Endothelial cell of umbilical vein (primary cell): ENCODE data around the gene PRKAG2. TPM values are rescaled to one million over a fixed set of nuclear protein-coding genes. Genes with fewer than 3 reads are reported as not detected.

Experiments used
- BruUV-seq: library from RNA; stranded (reverse); fragments of 400-500 nt; replicated peaks from 2 replicates; lab custom pipeline; 2021; lab: Mats Ljungman, UMichigan
- CTCF ChIA-PET: fragments of 300-600, 350-600 bp; sonication (Branson Sonifier 250); formaldehyde crosslinking; loops from one replicate; lab custom pipeline; 2021; ENCODE audit warnings: antibody characterized with exemption, inconsistent platforms; lab: Charles Lee
- POLR2A ChIA-PET: fragments of 300-600, 350-600 bp; sonication (Branson Sonifier 250); formaldehyde crosslinking; loops from one replicate; lab custom pipeline; 2021; ENCODE audit warnings: antibody characterized with exemption, inconsistent platforms; lab: Charles Lee
- DNase-seq: peaks from one replicate; pipeline ENCODE4 v3.0.0-alpha.2; 2011; ENCODE audit warnings: low read depth, low spot score
- FAIRE-seq: peaks from 2 replicates; lab custom pipeline; 2011; peaks lifted over from hg19 to GRCh38; lab: Jason Lieb, UNC
- H2AFZ ChIP-seq: 2 replicates; pipeline ENCODE4 v1.6.0; 2012; ENCODE audit warnings: low read depth, low read length, control low read depth, inconsistent platforms
- H3K27ac ChIP-seq: 2 replicates; pipeline ENCODE4 v1.5.1; 2011; ENCODE audit warnings: low read depth, mild to moderate bottlenecking, control low read depth, low read length, moderate library complexity; ENCODE audit not compliant: insufficient read depth
- H3K27me3 ChIP-seq, 2 experiments: 2 replicates each; pipeline versions ENCODE4 v1.6.0 to v1.6.1; 2011; ENCODE audit warnings: low read length in 2 of 2, mixed read lengths in 1 of 2; ENCODE audit not compliant: control insufficient read depth in 2 of 2, insufficient read depth in 2 of 2
- H3K36me3 ChIP-seq, 2 experiments: 2 replicates in 1 of 2; 3 replicates in 1 of 2; pipeline ENCODE4 v1.5.1; 2011; ENCODE audit warnings: low read length in 2 of 2, mild to moderate bottlenecking in 1 of 2, moderate library complexity in 1 of 2; ENCODE audit not compliant: control insufficient read depth in 2 of 2, insufficient read depth in 2 of 2; ENCODE audit errors: extremely low read depth in 1 of 2
- H3K4me1 ChIP-seq: 3 replicates; pipeline ENCODE4 v1.5.1; 2011; ENCODE audit warnings: mild to moderate bottlenecking, low read length; ENCODE audit not compliant: control insufficient read depth, insufficient read depth; ENCODE audit errors: extremely low read depth
- H3K4me2 ChIP-seq: 2 replicates; pipeline ENCODE4 v1.6.1; 2011; ENCODE audit warnings: low read length, control low read depth, mixed read lengths; ENCODE audit not compliant: insufficient read depth
- H3K4me3 ChIP-seq, 3 experiments: fragments of 200-600 bp in 1 of 3; sonication (generic), shearing (Covaris generic) in 1 of 3; replicated peaks in 1 of 3; 2 replicates each; pipeline ENCODE4 v1.5.1; 2011 to 2016; ENCODE audit warnings: control low read depth in 3 of 3, low read length in 3 of 3, mild to moderate bottlenecking in 2 of 3, inconsistent platforms in 1 of 3, low read depth in 1 of 3, moderate library complexity in 1 of 3; ENCODE audit not compliant: insufficient read depth in 1 of 3
- H3K79me2 ChIP-seq: 2 replicates; pipeline ENCODE4 v1.6.0; 2012; ENCODE audit warnings: low read length, inconsistent platforms; ENCODE audit not compliant: control insufficient read depth, insufficient read depth
- H3K9ac ChIP-seq: replicated peaks from 2 replicates; pipeline ENCODE3; 2011; ENCODE audit warnings: low read length, control low read depth; ENCODE audit not compliant: insufficient read depth; ENCODE audit errors: extremely low read depth
- H3K9me1 ChIP-seq: replicated peaks from 3 replicates; pipeline ENCODE4 v1.6.0; 2011; ENCODE audit warnings: mild to moderate bottlenecking, low read length; ENCODE audit not compliant: control insufficient read depth, insufficient read depth; ENCODE audit errors: extremely low read depth
- H3K9me3 ChIP-seq: replicated peaks from 2 replicates; pipeline ENCODE4 v1.5.1; 2012; ENCODE audit warnings: low read length, inconsistent platforms; ENCODE audit not compliant: control insufficient read depth, insufficient read depth
- H4K20me1 ChIP-seq: replicated peaks from 2 replicates; pipeline ENCODE3; 2011; ENCODE audit warnings: mild to moderate bottlenecking, low read length; ENCODE audit not compliant: control insufficient read depth, insufficient read depth; ENCODE audit errors: extremely low read depth
- EZH2 ChIP-seq: IDR thresholded peaks from 2 replicates; pipeline ENCODE4 v1.6.1; 2012; ENCODE audit warnings: borderline replicate concordance, low read depth, mild to moderate bottlenecking, moderate library complexity, low read length, inconsistent platforms; ENCODE audit not compliant: severe bottlenecking
- FOS ChIP-seq: IDR thresholded peaks from 2 replicates; pipeline ENCODE4 v1.6.1; 2011; ENCODE audit warnings: mild to moderate bottlenecking, low read length, moderate library complexity, borderline replicate concordance; ENCODE audit not compliant: insufficient read depth
- GATA2 ChIP-seq: IDR thresholded peaks from 2 replicates; pipeline ENCODE4 v1.7.0; 2011; ENCODE audit warnings: low read depth, mild to moderate bottlenecking, moderate library complexity, mixed read lengths, low read length; ENCODE audit not compliant: insufficient read length, insufficient read depth
- JUN ChIP-seq: IDR thresholded peaks from 2 replicates; pipeline ENCODE4 v1.6.1; 2011; ENCODE audit warnings: borderline replicate concordance, low read depth; ENCODE audit not compliant: insufficient read length, insufficient read depth
- MYC ChIP-seq: IDR thresholded peaks from one replicate; pipeline ENCODE4 v1.6.1; 2011; ENCODE audit warnings: mild to moderate bottlenecking, low read depth, low read length
- POLR2A ChIP-seq: IDR thresholded peaks from 2 replicates; pipeline ENCODE4 v1.6.1; 2012; ENCODE audit warnings: low read depth, mild to moderate bottlenecking, control low read depth, low read length
- POLR2AphosphoS5 ChIP-seq: IDR thresholded peaks from 2 replicates; pipeline ENCODE4 v1.6.1; 2012; ENCODE audit warnings: low read depth, mild to moderate bottlenecking, control low read depth, low read length, moderate library complexity; ENCODE audit not compliant: insufficient read depth
- dilution Hi-C: fragments of 300-500 bp; cut with MboI; formaldehyde crosslinking; loops from one replicate; pipeline ENCODE4 v1.15.0; 2019; ENCODE audit warnings: low sequenced_read_pairs; ENCODE audit not compliant: extremely low pct_ligation_motif_present
- intact Hi-C: fragments of 100-400 bp; cut with micrococcal nuclease; formaldehyde crosslinking; loops from one replicate; pipeline ENCODE4 v1.10.0; 2022
- polyA plus RNA-seq, 4 experiments: library from polyadenylated mRNA; depleted of rRNA in 3 of 4; stranded (reverse) in 3 of 4; unstranded in 1 of 4; fragments of >200 nt; gene quantifications; 2 replicates each; pipeline versions ENCODE4 v1.2.1 to v1.2.3, GENCODE V29; 2011 to 2012; ENCODE audit warnings: missing spikeins in 1 of 4
- total RNA-seq: library from RNA; stranded (reverse); gene quantifications from 2 replicates; pipeline ENCODE4 v1.2.3, GENCODE V29; 2021
- TF ChIP-seq, protein P1 (sequence below), 2 donors: IDR thresholded peaks; 1 replicate in 1 of 2; 2 replicates in 1 of 2; pipeline ENCODE4 v1.5.1; 2011; ENCODE audit warnings: low read length in 2 of 2, mild to moderate bottlenecking in 2 of 2, moderate library complexity in 2 of 2, control low read depth in 1 of 2, inconsistent platforms in 1 of 2, low read depth in 1 of 2; ENCODE audit not compliant: insufficient read depth in 1 of 2; ENCODE audit errors: extremely low read depth in 1 of 2
- TF ChIP-seq, protein P2 (sequence below): IDR thresholded peaks from 2 replicates; pipeline ENCODE4 v1.6.1; 2011; ENCODE audit not compliant: insufficient read depth, insufficient read length

PRKAG2 gene
- total and polyA plus RNA-seq, 2 donors (not counting 3 experiments of a cell fraction or from before 2014, with no cell fraction given): 19.3 to 51.5 TPM

DNA sequence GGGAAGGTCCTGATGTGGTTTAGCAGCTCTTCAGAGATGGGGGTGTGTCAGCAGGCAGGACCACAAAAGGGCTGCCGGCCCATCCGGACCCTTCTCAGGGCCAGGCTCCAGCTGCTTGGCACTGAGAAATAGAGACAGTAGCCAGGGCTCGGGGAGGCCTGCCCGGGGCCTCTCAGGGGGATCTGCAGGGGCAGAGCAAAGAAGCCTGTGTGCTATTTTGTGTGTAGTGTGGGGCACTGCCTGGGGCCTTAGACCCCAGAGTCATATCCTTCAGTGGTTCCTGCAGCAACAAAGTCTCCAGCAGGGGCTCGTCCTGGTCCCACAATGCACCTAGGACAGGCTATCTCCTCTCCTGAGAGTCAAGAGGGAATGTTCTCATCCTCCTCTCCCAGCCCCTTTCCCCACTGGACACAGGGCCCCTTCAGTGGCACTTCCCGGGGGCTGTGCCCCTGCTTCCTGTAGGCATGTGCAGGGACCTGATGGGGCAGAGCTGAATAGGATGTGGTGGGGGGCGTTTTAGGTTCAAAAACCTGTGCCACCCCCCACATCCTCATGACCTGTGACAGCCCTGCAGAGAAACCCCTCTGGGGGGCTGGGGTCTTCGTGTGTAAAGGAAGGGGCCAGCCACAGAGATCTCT is 197.7 kb downstream of the PRKAG2 start:
- H3K36me3 ChIP-seq: no peaks in the 10 kb centered on the region
- dilution Hi-C loops: no loop called here
- no peaks in the 10 kb centered on the region for H3K9me3 ChIP-seq
- H3K4me2 ChIP-seq: no peak overlapping the region
- H3K79me2 ChIP-seq: no peaks in the 10 kb centered on the region
- no peak overlapping the region for H3K4me3 ChIP-seq
- no peaks in the 10 kb centered on the region for H3K27me3 ChIP-seq
- no peak for FAIRE-seq
- no peaks in the 10 kb centered on the region for H4K20me1 ChIP-seq
- intact Hi-C loops: no loop called here
- no TSS peak for BruUV-seq
- no peak overlapping the region for H3K27ac ChIP-seq
- TF ChIP-seq POLR2AphosphoS5: no peak
- TF ChIP-seq FOS: no peak
- no peak for TF ChIP-seq JUN
- TF ChIP-seq EZH2: no peak
- TF ChIP-seq POLR2A: no peak
- TF ChIP-seq, protein P1, sequence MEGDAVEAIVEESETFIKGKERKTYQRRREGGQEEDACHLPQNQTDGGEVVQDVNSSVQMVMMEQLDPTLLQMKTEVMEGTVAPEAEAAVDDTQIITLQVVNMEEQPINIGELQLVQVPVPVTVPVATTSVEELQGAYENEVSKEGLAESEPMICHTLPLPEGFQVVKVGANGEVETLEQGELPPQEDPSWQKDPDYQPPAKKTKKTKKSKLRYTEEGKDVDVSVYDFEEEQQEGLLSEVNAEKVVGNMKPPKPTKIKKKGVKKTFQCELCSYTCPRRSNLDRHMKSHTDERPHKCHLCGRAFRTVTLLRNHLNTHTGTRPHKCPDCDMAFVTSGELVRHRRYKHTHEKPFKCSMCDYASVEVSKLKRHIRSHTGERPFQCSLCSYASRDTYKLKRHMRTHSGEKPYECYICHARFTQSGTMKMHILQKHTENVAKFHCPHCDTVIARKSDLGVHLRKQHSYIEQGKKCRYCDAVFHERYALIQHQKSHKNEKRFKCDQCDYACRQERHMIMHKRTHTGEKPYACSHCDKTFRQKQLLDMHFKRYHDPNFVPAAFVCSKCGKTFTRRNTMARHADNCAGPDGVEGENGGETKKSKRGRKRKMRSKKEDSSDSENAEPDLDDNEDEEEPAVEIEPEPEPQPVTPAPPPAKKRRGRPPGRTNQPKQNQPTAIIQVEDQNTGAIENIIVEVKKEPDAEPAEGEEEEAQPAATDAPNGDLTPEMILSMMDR (IDR thresholded peaks at IDR 0.05; ENCODE audit: extremely low read depth in 1 of 2, insufficient read depth in 1 of 2, low read depth in 1 of 2, low read length in 2 of 2): no peak
- TF ChIP-seq MYC: no peak
- TF ChIP-seq, protein P2, sequence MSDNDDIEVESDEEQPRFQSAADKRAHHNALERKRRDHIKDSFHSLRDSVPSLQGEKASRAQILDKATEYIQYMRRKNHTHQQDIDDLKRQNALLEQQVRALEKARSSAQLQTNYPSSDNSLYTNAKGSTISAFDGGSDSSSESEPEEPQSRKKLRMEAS: no peak
- no peak for TF ChIP-seq GATA2
- H3K9ac ChIP-seq: no peak overlapping the region
- H3K9me1 ChIP-seq: no peaks in the 10 kb centered on the region
- H3K4me1 ChIP-seq: no peaks in the 10 kb centered on the region
- ChIA-PET CTCF (interaction anchor here (0.8 to 1.5 kb wide), 2 partner anchors 10 to 67 kb away, joined by 3 read pairs; no protein-coding TSS in a partner anchor), POLR2A (no interaction called here)
- DNase-seq: no peak
- no peak overlapping the region for H2AFZ ChIP-seq
